Epidermal melanocyte (primary cell): ENCODE results near the gene FETUB.
"Not testable (repeated sequence)": the region's sequence is repeated elsewhere in the genome, so short reads cannot be mapped to it uniquely, and the experiment has no call there.

Experiments used
- DNase-seq: peaks from one replicate; pipeline ENCODE4 v3.0.0; 2011; ENCODE audit warnings: low spot score; ENCODE audit not compliant: insufficient read length

FETUB gene

GRCh38 chr3:186669378-186670084 lies 29.3 kb downstream of the FETUB start:
- DNase-seq: no peak

GRCh38 chr3:186670155-186670554 lies 30.0 kb downstream of the FETUB start:
- DNase-seq: no peak

GRCh38 chr3:186671051-186671450 lies 30.9 kb downstream of the FETUB start:
- DNase-seq: no peak

- DNase-seq: no peak
Observed at GRCh38 chr3:186678604-186679003, 38.4 kb downstream of the FETUB start.

GRCh38 chr3:186679151-186679550 lies 39.0 kb downstream of the FETUB start:
- no peak for DNase-seq

- DNase-seq: no peak
Observed at GRCh38 chr3:186680869-186681268, 40.7 kb downstream of the FETUB start.

GRCh38 chr3:186682812-186683211 lies 42.6 kb downstream of the FETUB start:
- DNase-seq: no peak

- DNase-seq: no peak
Observed at GRCh38 chr3:186683979-186684378, 43.8 kb downstream of the FETUB start.

- DNase-seq: not testable (repeated sequence)
Observed at GRCh38 chr3:186686475-186686874, 46.3 kb downstream of the FETUB start.

- DNase-seq: no peak
Observed at GRCh38 chr3:186687120-186687651, 47.0 kb downstream of the FETUB start.

- DNase-seq: not testable (repeated sequence)
Observed at GRCh38 chr3:186690304-186690703, 50.1 kb downstream of the FETUB start.

GRCh38 chr3:186691676-186692075 lies 51.5 kb downstream of the FETUB start:
- DNase-seq: no peak

GRCh38 chr3:186693843-186694242 lies 53.6 kb downstream of the FETUB start:
- DNase-seq: no peak

- no peak for DNase-seq
Observed at GRCh38 chr3:186694288-186695032, 54.3 kb downstream of the FETUB start.

- DNase-seq: no peak
Observed at GRCh38 chr3:186696522-186696921, 56.3 kb downstream of the FETUB start.

- DNase-seq: no peak
Observed at GRCh38 chr3:186697510-186697909, 57.3 kb downstream of the FETUB start.

GRCh38 chr3:186700267-186700666 lies 60.1 kb downstream of the FETUB start:
- DNase-seq: no peak

- DNase-seq: not testable (repeated sequence)
Observed at GRCh38 chr3:186702451-186702850, 62.3 kb downstream of the FETUB start.
